IPS-NIHi11 (cell line): ENCODE results near the gene PDCD1.
"Not testable (repeated sequence)": the region's sequence is repeated elsewhere in the genome, so short reads cannot be mapped to it uniquely, and the experiment has no call there.

ENCODE experiments used
- DNase-seq: peaks from one replicate; pipeline ENCODE4 v3.0.0; 2012; ENCODE audit warnings: mixed read lengths, low spot score

PDCD1 gene

GRCh38 chr2:241833756-241834526 is 24.8 kb downstream of the PDCD1 start:
- peak; percentile 4 for DNase-seq

GRCh38 chr2:241833101-241833663 is 25.5 kb downstream of the PDCD1 start:
- DNase-seq, result no peak

DNA sequence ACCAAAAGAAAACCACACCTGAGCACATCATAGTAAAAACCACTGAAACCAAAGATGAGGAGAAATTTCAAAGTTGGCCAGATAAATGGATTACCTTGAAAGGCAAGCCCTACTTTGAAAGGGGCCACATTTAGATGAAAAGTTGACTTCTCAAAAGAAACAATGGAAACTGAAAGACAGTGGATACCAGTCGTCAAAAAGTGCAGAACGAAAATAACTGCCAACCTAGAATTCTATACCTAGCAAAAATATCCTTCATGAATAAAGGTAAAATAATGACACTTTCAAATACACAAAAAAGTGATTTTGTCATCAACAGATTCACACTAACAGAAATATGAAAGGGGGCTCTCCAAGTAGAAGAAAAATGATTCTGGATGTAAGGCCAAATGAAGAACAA is 31.3 kb downstream of the PDCD1 start:
- no peak for DNase-seq

DNA sequence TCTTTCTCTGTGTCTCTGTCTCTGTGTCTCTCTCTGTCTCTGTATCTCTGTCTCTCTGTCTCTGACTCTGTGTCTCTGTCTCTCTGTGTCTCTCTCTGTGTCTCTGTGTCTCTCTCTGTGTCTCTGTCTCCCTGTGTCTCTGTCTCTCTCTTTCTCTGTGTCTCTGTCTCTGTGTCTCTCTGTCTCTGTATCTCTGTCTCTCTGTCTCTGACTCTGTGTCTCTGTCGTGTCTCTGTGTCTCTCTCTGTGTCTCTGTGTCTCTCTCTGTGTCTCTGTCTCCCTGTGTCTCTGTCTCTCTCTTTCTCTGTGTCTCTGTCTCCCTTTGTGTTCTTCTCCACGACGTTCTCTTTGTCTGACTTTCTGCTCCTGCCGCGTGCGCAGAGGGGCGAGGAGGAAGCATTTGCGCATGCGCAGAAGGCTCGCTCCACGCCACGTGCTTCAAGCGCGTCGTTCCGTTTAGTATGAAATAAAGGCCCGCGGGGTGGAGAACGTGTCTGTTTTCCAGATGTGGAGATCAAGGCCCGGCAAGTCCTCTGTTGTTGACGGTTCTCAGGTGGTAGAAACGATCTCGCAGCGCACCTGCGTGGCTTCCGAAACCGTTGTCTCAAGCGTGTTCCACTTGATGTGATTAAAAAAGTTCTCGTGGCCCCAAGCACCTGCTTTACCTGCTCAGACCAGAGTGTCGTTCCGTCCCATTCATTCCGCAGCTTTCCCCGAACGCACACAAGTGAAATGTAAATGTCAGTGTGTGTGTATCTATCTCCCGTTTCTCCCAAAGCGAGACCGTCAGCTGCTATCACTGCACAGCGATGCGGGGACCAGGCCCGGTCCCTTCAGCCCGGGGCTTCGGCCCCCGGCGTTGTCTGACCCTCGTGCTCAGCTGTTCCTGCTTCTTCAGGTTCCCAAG is 34.9 kb downstream of the PDCD1 start:
- peak; percentile 5 for DNase-seq

DNA sequence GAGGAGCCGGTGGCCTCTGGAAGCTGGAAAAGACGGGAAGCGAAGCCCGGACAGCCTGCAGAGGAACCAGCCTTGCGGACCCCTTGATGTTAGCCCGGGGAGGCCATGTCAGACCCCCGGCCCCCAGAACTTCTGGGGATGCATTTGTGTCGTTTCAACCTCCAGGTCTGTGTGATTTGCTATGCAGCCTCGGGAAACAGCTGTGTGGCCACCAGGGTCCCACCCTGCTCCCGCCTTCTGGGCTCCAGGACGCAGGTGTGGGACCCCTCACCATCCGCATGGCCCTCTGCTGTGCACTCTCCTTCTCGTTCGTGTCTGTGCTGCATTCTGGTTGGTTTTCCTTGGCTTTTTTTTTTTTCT is 36.5 kb downstream of the PDCD1 start:
- DNase-seq, result peak; percentile 8

GRCh38 chr2:241821460-241822263 is 37.0 kb downstream of the PDCD1 start:
- peak; percentile 7 for DNase-seq

- peak; percentile 37 for DNase-seq
These were observed 37.9 kb downstream of the PDCD1 start for GRCh38 chr2:241820625-241821384.

DNA sequence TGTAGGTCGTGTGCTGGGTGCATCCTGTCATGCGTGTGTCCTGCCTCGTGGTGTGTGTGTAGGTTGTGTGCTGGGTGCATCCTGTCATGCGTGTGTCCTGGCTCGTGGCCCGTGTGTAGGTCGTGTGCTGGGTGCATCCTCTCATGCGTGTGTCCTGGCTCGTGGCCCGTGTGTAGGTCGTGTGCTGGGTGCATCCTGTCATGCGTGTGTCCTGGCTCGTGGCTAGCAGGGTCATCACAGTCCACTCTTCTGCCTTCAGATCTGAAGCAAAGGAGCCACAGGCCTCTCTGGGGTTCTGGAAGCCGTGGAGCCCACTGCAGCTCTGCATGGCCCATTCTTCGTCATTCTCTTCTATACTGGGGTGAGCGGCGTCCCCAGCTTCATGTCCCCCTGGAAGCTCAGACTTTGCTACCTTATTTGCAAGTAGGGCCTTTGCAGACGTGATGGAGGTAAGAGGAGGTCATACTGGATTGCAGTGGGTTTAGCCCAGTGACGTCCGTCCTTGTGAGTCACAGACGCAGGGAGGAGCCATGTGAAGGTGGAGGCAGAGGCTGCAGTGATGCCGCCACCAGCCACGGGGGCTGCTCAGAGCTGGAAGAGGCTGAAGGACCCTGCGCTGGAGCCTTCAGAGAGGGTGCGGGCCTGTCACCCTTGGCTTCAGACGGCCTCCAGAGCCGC is 38.6 kb downstream of the PDCD1 start:
- DNase-seq, result peak; percentile 5

DNA sequence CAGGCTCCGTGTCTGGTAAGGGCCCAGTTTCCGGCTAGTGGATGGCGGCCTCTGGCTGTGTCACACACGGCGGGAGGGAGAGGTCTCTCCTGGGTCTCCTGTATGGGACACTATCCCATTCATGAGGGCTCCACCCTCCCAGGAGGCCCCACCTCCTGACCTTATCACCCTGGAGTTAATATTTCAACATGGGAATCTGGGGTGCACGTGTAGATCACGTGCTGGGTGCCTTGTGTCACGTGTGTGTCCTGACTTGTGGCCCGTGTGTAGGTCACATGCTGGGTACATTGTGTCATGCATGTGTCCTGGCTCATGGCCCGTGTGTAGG is 39.8 kb downstream of the PDCD1 start:
- DNase-seq, result no peak

DNA sequence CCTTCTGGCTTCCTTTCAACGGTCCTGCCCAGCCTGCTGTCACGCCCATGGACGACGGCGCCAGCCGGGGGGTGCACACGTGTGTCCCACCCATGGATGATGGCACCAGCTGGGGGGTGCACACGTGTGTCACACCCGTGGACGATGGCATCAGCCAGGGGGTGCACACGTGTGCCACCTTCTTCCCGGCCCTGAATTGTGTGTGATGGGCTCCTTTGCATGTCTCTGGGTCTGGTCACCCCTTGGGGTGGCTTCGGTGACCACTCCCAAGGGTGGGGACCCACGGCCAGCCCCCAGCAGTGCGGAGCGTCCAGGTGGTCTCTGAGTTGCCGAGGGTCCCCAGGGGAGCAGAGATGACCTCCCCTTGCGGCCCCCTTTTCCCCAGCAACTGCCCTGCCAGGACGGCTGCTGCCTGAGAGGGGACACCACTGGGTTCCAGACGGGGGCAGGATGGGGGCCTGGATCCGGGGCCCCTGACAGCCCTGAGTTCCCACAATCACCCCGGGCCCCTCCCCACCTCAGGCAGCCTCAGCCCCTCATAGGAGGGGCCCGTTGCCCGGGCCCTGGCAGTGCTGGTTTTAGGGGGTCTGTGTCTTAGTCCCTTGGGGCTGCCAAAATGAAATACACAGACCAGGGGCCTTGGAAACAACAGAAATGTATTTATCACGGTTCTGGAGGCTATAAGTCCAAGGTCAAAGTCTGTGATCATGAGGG is 40.3 kb downstream of the PDCD1 start:
- peak; percentile 4 for DNase-seq

GRCh38 chr2:241817821-241818215 is 40.9 kb downstream of the PDCD1 start:
- DNase-seq, result not testable (repeated sequence)

DNA sequence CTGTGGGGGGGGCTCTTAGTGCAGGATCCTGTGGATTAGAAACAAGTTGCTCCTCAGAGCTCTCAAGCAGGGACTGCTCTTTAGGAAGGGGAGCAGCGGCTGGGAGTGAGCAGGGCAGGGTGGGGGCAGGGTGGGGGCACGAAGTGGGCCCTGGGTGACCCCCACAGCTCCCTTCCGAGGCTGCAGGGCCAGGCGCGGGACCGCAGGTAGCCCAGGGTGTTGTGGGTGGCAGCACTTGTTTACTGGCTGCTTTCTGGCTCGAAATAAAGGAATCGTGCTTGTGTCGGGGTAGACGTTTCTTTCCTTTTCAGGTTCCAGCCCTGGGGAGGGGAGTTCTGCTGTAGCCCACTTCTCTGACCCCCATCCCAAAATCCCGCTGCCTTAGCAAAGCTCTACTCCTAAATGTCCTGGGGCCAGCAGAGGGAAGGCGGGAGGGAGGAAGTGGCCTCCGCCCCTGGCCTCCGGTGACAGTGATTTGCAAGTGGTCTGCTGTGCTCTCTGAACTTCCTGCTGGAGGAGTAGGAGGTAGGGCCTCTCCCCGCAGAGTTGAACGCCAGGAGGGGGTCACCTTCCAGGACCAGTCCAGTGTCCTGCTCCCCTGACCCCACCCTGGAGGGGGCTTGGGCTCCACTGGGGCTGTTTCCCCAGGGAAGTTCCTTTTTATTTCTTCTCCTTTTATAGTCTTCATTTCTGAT is 41.4 kb downstream of the PDCD1 start:
- DNase-seq, result peak; percentile 22

DNA sequence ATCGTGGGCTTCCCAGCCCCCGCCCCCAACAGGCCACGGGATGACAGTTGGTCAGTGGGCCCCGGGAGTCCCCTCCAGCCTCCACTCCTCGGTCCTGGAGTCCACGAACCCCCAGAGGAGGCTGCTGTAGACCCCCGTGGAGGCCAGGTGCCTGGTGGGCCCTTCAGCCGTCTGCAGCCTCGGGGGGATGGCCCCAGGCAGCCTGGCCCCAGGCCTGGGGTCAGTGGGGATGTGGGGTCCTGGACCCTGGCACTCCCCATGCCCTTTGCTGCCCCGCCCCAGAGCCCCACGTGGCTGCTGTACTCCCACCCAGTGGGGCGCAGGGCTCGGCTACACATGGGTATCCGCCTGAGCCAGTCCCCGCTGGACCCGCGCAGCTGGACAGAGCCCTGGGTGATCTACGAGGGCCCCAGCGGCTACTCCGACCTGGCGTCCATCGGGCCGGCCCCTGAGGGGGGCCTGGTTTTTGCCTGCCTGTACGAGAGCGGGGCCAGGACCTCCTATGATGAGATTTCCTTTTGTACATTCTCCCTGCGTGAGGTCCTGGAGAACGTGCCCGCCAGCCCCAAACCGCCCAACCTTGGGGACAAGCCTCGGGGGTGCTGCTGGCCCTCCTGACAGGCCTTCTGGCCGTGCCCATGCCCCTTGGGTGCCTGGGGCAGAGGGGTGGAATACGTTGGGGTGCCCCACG is 42.1 kb downstream of the PDCD1 start:
- DNase-seq, result peak; percentile 13

DNA sequence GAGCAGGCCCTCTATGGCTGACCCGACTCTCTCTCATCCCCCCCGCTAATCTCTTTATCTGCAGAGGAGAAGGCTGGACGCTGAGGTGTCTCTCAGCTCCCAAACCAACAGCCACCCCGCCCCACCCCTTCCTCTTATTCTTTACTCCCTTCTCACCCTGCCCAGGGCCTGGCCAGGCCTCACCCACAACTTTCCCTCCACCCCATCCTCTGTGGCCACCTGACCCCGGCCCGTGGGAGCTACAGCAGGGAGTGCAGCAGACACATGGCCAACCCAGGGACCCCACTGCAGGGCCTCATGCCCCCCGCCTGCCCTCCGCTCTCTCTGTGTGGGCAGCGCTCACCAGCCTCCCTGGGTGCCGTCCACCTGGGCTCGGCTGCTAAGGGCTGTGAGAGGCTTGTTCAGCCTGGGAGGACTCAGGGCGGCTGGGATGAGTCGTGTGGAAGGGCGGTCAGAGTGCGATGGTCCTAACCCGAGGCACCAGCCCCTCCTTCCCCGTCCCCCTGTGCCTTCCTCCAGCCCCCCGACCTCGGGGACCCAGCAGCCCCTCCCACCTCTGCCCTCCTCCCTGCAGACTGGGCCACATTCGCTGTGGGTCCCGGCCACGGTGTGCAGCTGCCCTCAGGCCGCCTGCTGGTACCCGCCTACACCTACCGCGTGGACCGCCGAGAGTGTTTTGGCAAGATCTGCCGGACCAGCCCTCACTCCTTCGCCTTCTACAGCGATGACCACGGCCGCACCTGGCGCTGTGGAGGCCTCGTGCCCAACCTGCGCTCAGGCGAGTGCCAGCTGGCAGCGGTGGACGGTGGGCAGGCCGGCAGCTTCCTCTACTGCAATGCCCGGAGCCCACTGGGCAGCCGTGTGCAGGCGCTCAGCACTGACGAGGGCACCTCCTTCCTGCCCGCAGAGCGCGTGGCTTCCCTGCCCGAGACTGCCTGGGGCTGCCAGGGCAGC is 42.9 kb downstream of the PDCD1 start:
- DNase-seq, result peak; percentile 24

GRCh38 chr2:241814643-241815476 is 43.8 kb downstream of the PDCD1 start:
- DNase-seq, result peak; percentile 26

GRCh38 chr2:241814393-241814642 is 44.4 kb downstream of the PDCD1 start:
- DNase-seq, result no peak
